SK-N-SH (cell line): ENCODE data around the gene SLCO2B1. TPM values are rescaled to one million over a fixed set of nuclear protein-coding genes. Genes with fewer than 3 reads are reported as not detected.

Source experiments
- CTCF ChIA-PET: fragments of 300-600, 350-600 bp; formaldehyde crosslinking; extraction: SDS; loops from one replicate; lab custom pipeline; 2021; lab: Yijun Ruan, JAX
- POLR2A ChIA-PET: fragments of 350-600 bp; sonication (Branson Sonifier 250); formaldehyde crosslinking; extraction: SDS; loops from one replicate; lab custom pipeline; 2020; ENCODE audit warnings: antibody characterized with exemption, inconsistent platforms; lab: Yijun Ruan, JAX
- DNase-seq: peaks from one replicate; pipeline ENCODE4 v3.0.0; 2012
- H2AFZ ChIP-seq: fragments of 200-600 bp; sonication (generic); 2 replicates; pipeline ENCODE4 v1.8.1; 2016; ENCODE audit warnings: antibody characterized with exemption, mild to moderate bottlenecking, low read depth
- H3F3A ChIP-seq: fragments of 200-600 bp; sonication (generic); replicated peaks from 2 replicates; pipeline ENCODE3; 2016; ENCODE audit warnings: antibody characterized with exemption, mild to moderate bottlenecking; ENCODE audit not compliant: insufficient read depth
- H3K27ac ChIP-seq, 2 experiments: fragments of 200-500 bp in 1 of 2; fragments of 200-600 bp in 1 of 2; sonication (Bioruptor generic) in 1 of 2; sonication (generic), shearing (Covaris generic) in 1 of 2; 2 replicates each; pipeline versions ENCODE4 v1.5.1 to v1.6.1; 2014 to 2016; ENCODE audit warnings: low read depth in 2 of 2, inconsistent platforms in 1 of 2, low read length in 1 of 2, mild to moderate bottlenecking in 1 of 2, mixed read lengths in 1 of 2
- H3K27me3 ChIP-seq: fragments of 200-600 bp; sonication (generic), shearing (Covaris generic); 2 replicates; pipeline ENCODE4 v1.6.1; 2016; ENCODE audit warnings: mixed run types; ENCODE audit not compliant: insufficient read depth
- H3K36me3 ChIP-seq, 2 experiments: fragments of 200-500 bp in 1 of 2; fragments of 200-600 bp in 1 of 2; sonication (Bioruptor generic) in 1 of 2; sonication (generic) in 1 of 2; replicated peaks in 1 of 2; 2 replicates each; pipeline versions ENCODE3 to v1.5.1; 2014 to 2016; ENCODE audit warnings: low read length in 1 of 2, mild to moderate bottlenecking in 1 of 2; ENCODE audit not compliant: insufficient read depth in 2 of 2, control insufficient read depth in 1 of 2
- H3K4me1 ChIP-seq, 2 experiments: fragments of 200-500 bp in 1 of 2; fragments of 200-600 bp in 1 of 2; sonication (Bioruptor generic) in 1 of 2; sonication (generic), shearing (Covaris generic) in 1 of 2; 2 replicates each; pipeline versions ENCODE4 v1.5.1 to v1.6.1; 2014 to 2016; ENCODE audit warnings: low read depth in 1 of 2, low read length in 1 of 2, mixed run types in 1 of 2; ENCODE audit not compliant: insufficient read depth in 2 of 2, control insufficient read depth in 1 of 2
- H3K4me2 ChIP-seq: fragments of 200-600 bp; sonication (generic), shearing (Covaris generic); 2 replicates; pipeline ENCODE4 v1.6.1; 2017; ENCODE audit warnings: mixed run types
- H3K4me3 ChIP-seq, 2 experiments: fragments of 200-500 bp in 1 of 2; fragments of 200-600 bp in 1 of 2; sonication (Bioruptor generic) in 1 of 2; sonication (generic), shearing (Covaris generic) in 1 of 2; 2 replicates each; pipeline versions ENCODE4 v1.5.1 to v1.8.1; 2014 to 2016; ENCODE audit warnings: low read depth in 2 of 2, inconsistent platforms in 1 of 2, low read length in 1 of 2, mild to moderate bottlenecking in 1 of 2, mixed read lengths in 1 of 2, moderate library complexity in 1 of 2
- H3K79me2 ChIP-seq: fragments of 200-600 bp; sonication (generic); 2 replicates; pipeline ENCODE4 v1.8.1; 2017; ENCODE audit warnings: mild to moderate bottlenecking; ENCODE audit not compliant: insufficient read depth
- H3K9ac ChIP-seq: fragments of 200-600 bp; sonication (generic); 2 replicates; pipeline ENCODE4 v1.6.1; 2017; ENCODE audit warnings: mixed run types
- H3K9me2 ChIP-seq: fragments of 200-600 bp; sonication (generic); 2 replicates; pipeline ENCODE4 v1.6.1; 2017; ENCODE audit warnings: mixed run types
- H3K9me3 ChIP-seq: fragments of 200-600 bp; sonication (generic); 2 replicates; pipeline ENCODE4 v1.6.1; 2017; ENCODE audit warnings: mixed run types, mild to moderate bottlenecking, moderate library complexity
- H4K20me1 ChIP-seq: fragments of 200-600 bp; sonication (generic); 2 replicates; pipeline ENCODE4 v1.6.1; 2017; ENCODE audit warnings: mild to moderate bottlenecking, mixed run types; ENCODE audit not compliant: insufficient read depth
- EP300 ChIP-seq, 2 experiments: IDR thresholded peaks; 2 replicates each; pipeline versions ENCODE4 v1.4.0 to v1.6.1; 2012; ENCODE audit warnings: borderline replicate concordance in 1 of 2, low read depth in 1 of 2, low read length in 1 of 2
- MAX ChIP-seq: IDR thresholded peaks from 2 replicates; pipeline ENCODE4 v1.4.0; 2012; ENCODE audit warnings: low read depth
- MEF2A ChIP-seq: IDR thresholded peaks from 2 replicates; pipeline ENCODE4 v1.4.0; 2012; ENCODE audit warnings: low read depth, borderline replicate concordance
- NRF1 ChIP-seq: IDR thresholded peaks from 2 replicates; pipeline ENCODE4 v1.6.1; 2012; ENCODE audit warnings: low read depth, mild to moderate bottlenecking, low read length
- SIN3A ChIP-seq: IDR thresholded peaks from 2 replicates; pipeline ENCODE4 v1.6.1; 2012; ENCODE audit warnings: low read depth, mild to moderate bottlenecking, low read length, moderate library complexity, borderline replicate concordance
- TAF1 ChIP-seq: IDR thresholded peaks from 2 replicates; pipeline ENCODE4 v1.6.1; 2012; ENCODE audit warnings: low read depth, mild to moderate bottlenecking, low read length, moderate library complexity, borderline replicate concordance
- USF1 ChIP-seq: IDR thresholded peaks from 2 replicates; pipeline ENCODE4 v1.4.0; 2012; ENCODE audit warnings: low read depth, borderline replicate concordance
- whole genome bisulfite sequencing: methylation state at CpG from one replicate; pipeline ENCODE4 v1.1.6; 2017; ENCODE audit warnings: low lambda C conversion rate; 5-methylcytosine and 5-hydroxymethylcytosine counted together
- polyA plus RNA-seq, 3 experiments: library from polyadenylated mRNA; depleted of rRNA; stranded (reverse); fragments of >200 nt; gene quantifications; 2 replicates each; pipeline ENCODE4 v1.2.3, GENCODE V29; 2012
- TF ChIP-seq, protein P1 (sequence below): IDR thresholded peaks from 2 replicates; pipeline ENCODE4 v1.6.1; 2012; ENCODE audit warnings: mild to moderate bottlenecking, low read depth, low read length, moderate library complexity
- TF ChIP-seq, protein P2 (sequence below): fragments of 150-350 bp; IDR thresholded peaks from 2 replicates; pipeline ENCODE4 v1.6.1; 2017; ENCODE audit warnings: antibody characterized with exemption, low read length, low read depth, borderline replicate concordance
- TF ChIP-seq, protein P3 (sequence below): fragments of 200-600 bp; sonication (generic); IDR thresholded peaks from 2 replicates; pipeline ENCODE4 v1.6.1; 2017; ENCODE audit warnings: antibody characterized with exemption, mild to moderate bottlenecking, moderate library complexity

SLCO2B1 gene
- polyA plus RNA-seq, 1 of the 3 experiments (the other 2 are of a cell fraction) = 0.18 TPM

- Histone ChIP-seq H3K9me3 (no peaks in the 10 kb centered on the region), H3K79me2 (no peaks in the 10 kb centered on the region), H3K27me3 (no peaks in the 10 kb centered on the region; the same call in 1 of the 2 replicates), H3K4me2 (no peak overlapping the region), H4K20me1 (no peaks in the 10 kb centered on the region), H3K9me2 (no peaks in the 10 kb centered on the region), H3K36me3 (no peaks in the 10 kb centered on the region), H3F3A (no peaks in the 10 kb centered on the region), H3K27ac (no peak overlapping the region), H3K4me1 (peaks cover 0 to 24% of the 10 kb centered on the region in 2 experiments; a peak in 1 of 4 replicates), H3K9ac (no peak overlapping the region), H3K4me3 (no peak overlapping the region), H2AFZ (no peak overlapping the region)
- 33% methylated on average over 3 of the region's 3 CpGs for WGBS
- no peak for TF ChIP-seq MEF2A
- no peak for TF ChIP-seq MAX
- no peak for TF ChIP-seq TAF1
- TF ChIP-seq NRF1 = no peak
- no peak for TF ChIP-seq EP300 (IDR thresholded peaks at IDR 0.05; ENCODE audit: borderline replicate concordance in 1 of 2, low read depth in 1 of 2, low read length in 1 of 2)
- no peak for TF ChIP-seq SIN3A
- no peak for TF ChIP-seq USF1
- TF ChIP-seq, protein P1, sequence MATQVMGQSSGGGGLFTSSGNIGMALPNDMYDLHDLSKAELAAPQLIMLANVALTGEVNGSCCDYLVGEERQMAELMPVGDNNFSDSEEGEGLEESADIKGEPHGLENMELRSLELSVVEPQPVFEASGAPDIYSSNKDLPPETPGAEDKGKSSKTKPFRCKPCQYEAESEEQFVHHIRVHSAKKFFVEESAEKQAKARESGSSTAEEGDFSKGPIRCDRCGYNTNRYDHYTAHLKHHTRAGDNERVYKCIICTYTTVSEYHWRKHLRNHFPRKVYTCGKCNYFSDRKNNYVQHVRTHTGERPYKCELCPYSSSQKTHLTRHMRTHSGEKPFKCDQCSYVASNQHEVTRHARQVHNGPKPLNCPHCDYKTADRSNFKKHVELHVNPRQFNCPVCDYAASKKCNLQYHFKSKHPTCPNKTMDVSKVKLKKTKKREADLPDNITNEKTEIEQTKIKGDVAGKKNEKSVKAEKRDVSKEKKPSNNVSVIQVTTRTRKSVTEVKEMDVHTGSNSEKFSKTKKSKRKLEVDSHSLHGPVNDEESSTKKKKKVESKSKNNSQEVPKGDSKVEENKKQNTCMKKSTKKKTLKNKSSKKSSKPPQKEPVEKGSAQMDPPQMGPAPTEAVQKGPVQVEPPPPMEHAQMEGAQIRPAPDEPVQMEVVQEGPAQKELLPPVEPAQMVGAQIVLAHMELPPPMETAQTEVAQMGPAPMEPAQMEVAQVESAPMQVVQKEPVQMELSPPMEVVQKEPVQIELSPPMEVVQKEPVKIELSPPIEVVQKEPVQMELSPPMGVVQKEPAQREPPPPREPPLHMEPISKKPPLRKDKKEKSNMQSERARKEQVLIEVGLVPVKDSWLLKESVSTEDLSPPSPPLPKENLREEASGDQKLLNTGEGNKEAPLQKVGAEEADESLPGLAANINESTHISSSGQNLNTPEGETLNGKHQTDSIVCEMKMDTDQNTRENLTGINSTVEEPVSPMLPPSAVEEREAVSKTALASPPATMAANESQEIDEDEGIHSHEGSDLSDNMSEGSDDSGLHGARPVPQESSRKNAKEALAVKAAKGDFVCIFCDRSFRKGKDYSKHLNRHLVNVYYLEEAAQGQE = no peak
- TF ChIP-seq, protein P2, sequence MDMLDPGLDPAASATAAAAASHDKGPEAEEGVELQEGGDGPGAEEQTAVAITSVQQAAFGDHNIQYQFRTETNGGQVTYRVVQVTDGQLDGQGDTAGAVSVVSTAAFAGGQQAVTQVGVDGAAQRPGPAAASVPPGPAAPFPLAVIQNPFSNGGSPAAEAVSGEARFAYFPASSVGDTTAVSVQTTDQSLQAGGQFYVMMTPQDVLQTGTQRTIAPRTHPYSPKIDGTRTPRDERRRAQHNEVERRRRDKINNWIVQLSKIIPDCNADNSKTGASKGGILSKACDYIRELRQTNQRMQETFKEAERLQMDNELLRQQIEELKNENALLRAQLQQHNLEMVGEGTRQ = no peak
- TF ChIP-seq, protein P3, sequence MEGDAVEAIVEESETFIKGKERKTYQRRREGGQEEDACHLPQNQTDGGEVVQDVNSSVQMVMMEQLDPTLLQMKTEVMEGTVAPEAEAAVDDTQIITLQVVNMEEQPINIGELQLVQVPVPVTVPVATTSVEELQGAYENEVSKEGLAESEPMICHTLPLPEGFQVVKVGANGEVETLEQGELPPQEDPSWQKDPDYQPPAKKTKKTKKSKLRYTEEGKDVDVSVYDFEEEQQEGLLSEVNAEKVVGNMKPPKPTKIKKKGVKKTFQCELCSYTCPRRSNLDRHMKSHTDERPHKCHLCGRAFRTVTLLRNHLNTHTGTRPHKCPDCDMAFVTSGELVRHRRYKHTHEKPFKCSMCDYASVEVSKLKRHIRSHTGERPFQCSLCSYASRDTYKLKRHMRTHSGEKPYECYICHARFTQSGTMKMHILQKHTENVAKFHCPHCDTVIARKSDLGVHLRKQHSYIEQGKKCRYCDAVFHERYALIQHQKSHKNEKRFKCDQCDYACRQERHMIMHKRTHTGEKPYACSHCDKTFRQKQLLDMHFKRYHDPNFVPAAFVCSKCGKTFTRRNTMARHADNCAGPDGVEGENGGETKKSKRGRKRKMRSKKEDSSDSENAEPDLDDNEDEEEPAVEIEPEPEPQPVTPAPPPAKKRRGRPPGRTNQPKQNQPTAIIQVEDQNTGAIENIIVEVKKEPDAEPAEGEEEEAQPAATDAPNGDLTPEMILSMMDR = no peak
- ChIA-PET POLR2A (no interaction called here), CTCF (interaction anchor here (1.0 to 10.1 kb wide), 7 partner anchors 12 to 261 kb away, joined by 4 to 142 read pairs (median 9); partner anchors contain the start of gene TPBGL)
- peak; percentile 64 for DNase-seq
Measured at GRCh38 chr11:75191330-75191717, 40.4 kb downstream of the SLCO2B1 start.
